Measurements from ENCODE around the gene MICAL3.
"Not testable (repeated sequence)": the region's sequence is repeated elsewhere in the genome, so short reads cannot be mapped to it uniquely, and the experiment has no call there.

MICAL3 gene

DNA sequence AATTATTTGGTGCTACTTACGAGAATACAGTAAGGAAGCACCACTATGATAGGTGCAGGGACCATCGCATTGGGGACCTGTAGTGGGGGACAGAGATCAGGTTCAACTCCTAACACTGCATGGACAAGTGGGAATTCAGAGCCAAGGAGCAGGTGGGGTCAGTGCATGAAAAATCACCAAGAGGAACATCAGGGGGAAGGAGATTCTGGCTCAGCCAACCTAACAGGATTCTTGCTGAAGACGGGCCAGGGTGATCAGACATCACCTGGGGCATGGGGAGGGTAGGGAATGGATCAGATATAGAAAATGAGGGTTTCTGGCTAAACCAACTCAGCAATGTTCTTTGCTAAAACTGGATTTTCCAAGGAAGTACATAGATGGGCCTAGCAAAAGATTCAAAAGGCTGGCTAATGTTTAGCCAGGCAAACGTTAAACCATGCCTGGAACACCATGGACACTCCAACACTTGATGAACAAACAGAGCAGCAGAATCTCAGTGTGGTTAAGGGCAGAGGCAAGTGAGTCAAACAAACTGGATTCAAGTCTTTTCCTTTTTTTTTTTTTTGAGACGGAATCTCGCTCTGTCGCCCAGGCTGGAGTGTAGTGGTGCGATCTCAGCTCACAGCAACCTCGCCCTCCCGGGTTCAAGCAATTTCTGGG, 70.0 kb downstream of the MICAL3 start:
- no peak for DNase-seq (ENCODE audit: low spot score)

DNA sequence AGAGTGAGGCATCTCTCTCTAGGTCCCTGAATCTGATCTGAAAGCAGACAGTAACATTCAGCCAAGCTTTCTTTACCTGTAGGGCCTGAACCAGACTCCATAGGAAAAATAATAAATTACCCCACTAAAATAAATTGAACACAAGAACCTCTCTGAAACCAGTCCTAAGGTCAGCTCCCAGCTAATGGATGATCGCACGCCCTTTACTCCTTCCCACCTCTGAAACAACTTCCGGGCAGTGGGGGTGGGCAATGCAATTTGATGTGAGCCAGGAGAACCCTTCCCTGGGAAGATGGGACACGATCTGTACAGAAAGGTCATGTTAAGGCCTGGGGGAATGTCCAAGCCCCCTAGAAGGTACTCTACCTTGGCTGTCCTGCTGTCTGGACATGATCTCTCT, 71.2 kb downstream of the MICAL3 start:
- no peak for DNase-seq (ENCODE audit: low spot score)

- DNase-seq (ENCODE audit: low spot score), result peak; percentile 15
These were observed 72.0 kb downstream of the MICAL3 start for GRCh38 chr22:17952273-17952801.

DNA sequence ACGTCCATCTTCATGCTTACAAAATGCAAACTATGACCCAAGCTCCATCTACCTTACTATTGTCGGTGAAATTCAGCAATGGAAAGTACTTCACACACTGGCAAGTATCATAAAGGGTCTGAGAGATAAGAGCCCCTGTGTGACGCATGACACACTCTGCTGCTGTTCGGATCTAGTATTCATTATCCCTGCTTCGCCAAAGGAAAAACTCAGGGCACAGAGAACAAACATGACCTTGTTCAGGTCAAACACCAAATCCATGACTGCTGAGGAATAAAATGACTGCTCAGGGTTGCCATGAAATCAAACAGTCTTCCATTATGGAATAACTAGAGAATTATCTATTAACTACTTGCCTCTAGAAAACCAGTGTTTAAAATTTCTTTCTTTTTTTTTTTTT, 73.0 kb downstream of the MICAL3 start:
- no peak for DNase-seq (ENCODE audit: low spot score)

- DNase-seq (ENCODE audit: low spot score), result no peak
These were observed 73.6 kb downstream of the MICAL3 start for GRCh38 chr22:17950651-17951214.

GRCh38 chr22:17949642-17950473, 74.5 kb downstream of the MICAL3 start:
- no peak for DNase-seq (ENCODE audit: low spot score)

- no peak for DNase-seq (ENCODE audit: low spot score)
These were observed 76.3 kb downstream of the MICAL3 start for GRCh38 chr22:17948101-17948500.

- no peak for DNase-seq (ENCODE audit: low spot score)
These were observed 77.5 kb downstream of the MICAL3 start for GRCh38 chr22:17946662-17947367.

- peak; percentile 37 for DNase-seq (ENCODE audit: low spot score)
These were observed 78.3 kb downstream of the MICAL3 start for GRCh38 chr22:17945888-17946648.

DNA sequence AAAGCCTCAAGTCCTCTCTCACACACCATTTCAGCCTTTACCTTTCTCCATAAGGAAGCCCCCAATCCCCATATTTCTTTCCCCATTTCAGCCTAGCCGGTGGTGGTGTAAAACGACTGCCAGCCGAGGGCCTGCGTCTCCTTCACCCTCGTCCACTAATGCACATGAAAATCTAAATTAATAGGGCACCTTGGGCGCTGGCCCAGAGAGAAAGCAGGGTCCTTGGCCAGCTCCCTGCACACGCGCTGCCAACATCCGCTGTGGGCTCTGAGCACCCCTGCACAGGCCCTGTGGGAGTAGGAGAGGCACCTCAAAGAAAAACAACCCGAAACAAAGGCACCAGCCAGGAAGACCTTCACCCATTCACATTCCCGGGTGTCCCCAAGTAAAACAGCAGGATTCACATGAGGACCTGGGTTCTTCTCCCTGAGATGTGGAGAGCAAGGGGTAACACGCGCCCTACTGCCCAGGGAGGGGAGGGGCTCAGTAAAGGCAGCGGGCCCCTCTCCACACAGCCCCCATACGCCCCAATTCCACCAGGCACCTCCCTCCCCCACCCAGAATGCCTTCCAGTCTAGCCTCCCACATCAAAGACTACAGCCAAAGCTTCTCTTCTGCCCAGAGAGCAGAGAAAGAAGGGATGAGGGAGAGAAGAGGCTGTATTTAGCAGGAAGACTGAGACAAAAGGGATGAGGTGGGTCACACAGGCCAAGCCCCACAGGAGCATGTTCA, 79.0 kb downstream of the MICAL3 start:
- no peak for DNase-seq (ENCODE audit: low spot score)

- DNase-seq (ENCODE audit: low spot score), result no peak
These were observed 80.1 kb downstream of the MICAL3 start for GRCh38 chr22:17944256-17944655.

- DNase-seq (ENCODE audit: low spot score), result no peak
These were observed 80.7 kb downstream of the MICAL3 start for GRCh38 chr22:17943533-17944249.

DNA sequence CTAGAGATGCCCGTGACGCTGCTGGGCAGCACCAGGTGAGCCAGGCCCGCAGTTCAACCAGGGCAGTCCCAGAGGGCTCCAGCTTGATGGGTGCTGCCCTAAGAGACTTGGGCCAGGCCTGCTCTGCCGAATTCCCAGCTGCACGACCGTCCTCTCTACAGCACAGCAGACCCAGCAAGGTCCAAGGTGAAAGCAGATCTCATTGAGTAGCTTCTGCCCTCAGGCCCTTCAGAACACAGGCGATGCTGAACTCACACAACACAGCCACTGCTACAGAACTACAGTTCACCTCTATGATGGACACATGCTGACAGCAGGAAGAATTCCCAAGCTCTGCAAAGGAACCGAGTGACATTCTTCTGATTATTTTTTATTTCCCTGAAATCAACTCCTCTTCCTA, 81.6 kb downstream of the MICAL3 start:
- no peak for DNase-seq (ENCODE audit: low spot score)

- no peak for DNase-seq (ENCODE audit: low spot score)
These were observed 82.6 kb downstream of the MICAL3 start for GRCh38 chr22:17941471-17942406.

DNA sequence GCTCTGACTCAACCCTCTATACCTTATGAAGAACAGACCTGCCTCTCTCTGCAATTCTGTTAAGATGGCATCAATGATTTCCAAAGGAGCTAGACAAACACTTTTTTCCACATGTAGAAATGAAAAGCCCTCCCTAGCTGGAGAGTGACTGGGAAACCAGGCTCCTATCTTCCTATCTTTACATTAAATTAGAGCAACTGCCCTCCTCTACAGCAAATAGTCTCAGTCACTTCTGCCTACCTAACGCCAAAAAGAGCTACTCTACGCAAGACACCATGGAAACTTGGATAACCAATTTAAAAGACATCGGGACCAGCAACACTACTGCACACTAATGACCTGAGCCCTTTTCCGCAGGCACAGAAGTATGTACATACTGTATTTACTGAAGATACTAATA, 84.8 kb downstream of the MICAL3 start:
- no peak for DNase-seq (ENCODE audit: low spot score)

DNA sequence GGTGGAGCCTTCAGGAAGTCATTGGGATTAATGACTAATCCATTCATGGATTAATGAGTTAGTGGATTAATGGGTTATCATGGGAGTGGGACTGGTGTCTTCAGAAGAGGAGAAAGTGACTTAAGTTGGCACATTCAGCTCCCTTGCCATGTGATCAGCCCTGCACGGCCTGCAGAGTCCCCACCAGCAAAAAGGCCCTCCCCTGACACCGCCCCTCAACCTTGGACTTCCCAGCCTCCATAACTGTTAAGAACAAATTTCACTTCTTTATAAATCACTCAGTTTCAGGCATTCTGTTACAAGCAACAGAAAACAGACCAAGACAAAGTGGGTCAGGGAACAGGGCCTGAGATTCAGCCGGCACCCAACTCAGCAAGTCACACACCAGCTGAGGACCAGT, 85.3 kb downstream of the MICAL3 start:
- no peak for DNase-seq (ENCODE audit: low spot score)

- DNase-seq (ENCODE audit: low spot score), result no peak
These were observed 85.9 kb downstream of the MICAL3 start for GRCh38 chr22:17938484-17938924.

DNA sequence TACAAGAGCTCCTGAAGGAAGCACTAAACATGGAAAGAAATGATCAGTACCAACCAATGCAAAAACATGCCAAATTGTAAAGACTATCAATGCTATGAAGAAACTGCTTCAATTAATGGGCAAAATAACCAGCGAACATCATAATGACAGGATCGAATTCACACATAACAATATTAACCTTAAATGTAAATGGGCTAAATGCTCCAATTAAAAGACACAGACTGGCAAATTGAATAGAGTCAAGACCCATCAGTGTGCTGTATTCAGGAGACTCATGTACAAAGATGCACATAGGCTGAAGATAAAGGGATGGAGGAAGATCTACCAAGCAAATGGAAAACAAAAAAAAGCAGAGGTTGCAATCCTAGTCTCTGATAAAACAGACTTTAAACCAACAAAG, 91.9 kb downstream of the MICAL3 start:
- not testable (repeated sequence) for DNase-seq (ENCODE audit: low spot score)

DNA sequence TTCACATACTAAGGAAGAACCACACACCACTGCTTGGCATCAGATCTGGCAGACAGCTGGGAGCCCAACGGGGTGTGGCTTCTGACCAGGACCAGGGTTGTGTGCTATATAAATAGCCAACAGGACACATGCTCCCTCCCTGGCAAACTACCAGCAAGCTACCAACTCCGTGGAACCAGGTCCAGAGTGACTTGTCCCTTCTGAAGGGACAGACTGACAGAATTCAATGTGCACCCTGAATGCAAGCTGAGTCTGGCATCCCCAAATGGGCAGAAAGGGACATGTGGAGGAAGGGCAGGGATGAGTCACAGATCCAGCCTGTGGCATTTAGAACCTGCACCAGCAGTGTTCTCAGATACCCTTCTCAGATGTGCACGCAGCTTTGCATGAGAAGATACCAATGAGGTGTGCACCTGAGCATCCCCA, 92.9 kb downstream of the MICAL3 start:
- DNase-seq (ENCODE audit: low spot score), result no peak
